Adipocyte (in vitro differentiated cells): ENCODE measurements around the gene RILP.

Source experiments
- DNase-seq: peaks from one replicate; pipeline ENCODE4 v3.0.0-alpha.2; 2015; ENCODE audit warnings: low read depth
- H3K27me3 ChIP-seq: replicated peaks from 2 replicates; pipeline ENCODE4 v1.7.0; 2013; ENCODE audit warnings: mild to moderate bottlenecking, low read length, moderate library complexity; ENCODE audit not compliant: control insufficient read depth, insufficient read depth
- H3K36me3 ChIP-seq: 2 replicates; pipeline ENCODE4 v1.7.0; 2013; ENCODE audit warnings: low read length, mild to moderate bottlenecking, moderate library complexity; ENCODE audit not compliant: control insufficient read depth, insufficient read depth, severe bottlenecking
- H3K4me1 ChIP-seq: 2 replicates; pipeline ENCODE4 v1.7.0; 2013; ENCODE audit warnings: mild to moderate bottlenecking, low read length, moderate library complexity; ENCODE audit not compliant: control insufficient read depth, insufficient read depth
- H3K4me3 ChIP-seq: 2 replicates; pipeline ENCODE4 v1.7.0; 2013; ENCODE audit warnings: mild to moderate bottlenecking, low read length, moderate library complexity
- H3K9ac ChIP-seq: 2 replicates; pipeline ENCODE4 v1.7.0; 2013; ENCODE audit warnings: mild to moderate bottlenecking, low read length, moderate library complexity
- H3K9me3 ChIP-seq: 2 replicates; pipeline ENCODE4 v1.7.0; 2013; ENCODE audit warnings: mild to moderate bottlenecking, low read length, moderate library complexity; ENCODE audit not compliant: control insufficient read depth

Gene RILP

GRCh38 chr17:1647802-1648171 lies 1.9 kb downstream of the RILP start:
- Histone ChIP-seq H3K36me3 (peaks cover 43% of the 10 kb centered on the region), H3K4me3 (peak overlapping the region; percentile 82), H3K9me3 (no peaks in the 10 kb centered on the region), H3K9ac (peak overlapping the region; percentile 84), H3K4me1 (peaks cover 29% of the 10 kb centered on the region), H3K27me3 (no peaks in the 10 kb centered on the region)
- no peak for DNase-seq

- Histone ChIP-seq H3K36me3 (peaks cover 28% of the 10 kb centered on the region), H3K4me3 (no peak overlapping the region), H3K9me3 (no peaks in the 10 kb centered on the region), H3K4me1 (peaks cover 29% of the 10 kb centered on the region), H3K9ac (no peak overlapping the region), H3K27me3 (no peaks in the 10 kb centered on the region)
- no peak for DNase-seq
These were observed 3.3 kb downstream of the RILP start for GRCh38 chr17:1646199-1646875.

GRCh38 chr17:1645207-1646171 lies 4.2 kb downstream of the RILP start, which contains the start of gene SCARF1:
TSS of gene SCARF1 (minus strand) at chr17:1645732. CDS start at chr17:1645697, 35 bp downstream.
- no peak within 1 kb of the TSS for H3K4me3 ChIP-seq
- no peaks in the 10 kb centered on the region for H3K9me3 ChIP-seq
- DNase-seq, result no peak
- H3K4me1 ChIP-seq, result peaks cover 25% of the 10 kb centered on the region
- H3K36me3 ChIP-seq, result peaks cover 20% of the 10 kb centered on the region
- H3K27me3 ChIP-seq, result no peaks in the 10 kb centered on the region
- no peak within 1 kb of the TSS for H3K9ac ChIP-seq

GRCh38 chr17:1644493-1645206 lies 5.0 kb downstream of the RILP start:
- H3K4me3 ChIP-seq, result no peak overlapping the region
- no peak overlapping the region for H3K9ac ChIP-seq
- no peaks in the 10 kb centered on the region for H3K9me3 ChIP-seq
- no peaks in the 10 kb centered on the region for H3K27me3 ChIP-seq
- peaks cover 18% of the 10 kb centered on the region for H3K4me1 ChIP-seq
- DNase-seq, result no peak
- peaks cover 16% of the 10 kb centered on the region for H3K36me3 ChIP-seq

GRCh38 chr17:1643999-1644492 lies 5.6 kb downstream of the RILP start:
- Histone ChIP-seq H3K27me3 (no peaks in the 10 kb centered on the region), H3K9me3 (no peaks in the 10 kb centered on the region), H3K9ac (no peak overlapping the region), H3K36me3 (peaks cover 16% of the 10 kb centered on the region), H3K4me3 (no peak overlapping the region), H3K4me1 (peaks cover 18% of the 10 kb centered on the region)
- DNase-seq, result no peak

- no peaks in the 10 kb centered on the region for H3K9me3 ChIP-seq
- H3K4me1 ChIP-seq, result peaks cover 17% of the 10 kb centered on the region
- H3K36me3 ChIP-seq, result peaks cover 16% of the 10 kb centered on the region
- no peaks in the 10 kb centered on the region for H3K27me3 ChIP-seq
- H3K9ac ChIP-seq, result peak overlapping the region; percentile 42
- peak overlapping the region; percentile 58 for H3K4me3 ChIP-seq
- peak; percentile 31 for DNase-seq
These were observed 6.2 kb downstream of the RILP start for GRCh38 chr17:1643293-1643998.

- Histone ChIP-seq H3K4me1 (peaks cover 6% of the 10 kb centered on the region), H3K27me3 (no peaks in the 10 kb centered on the region), H3K36me3 (peaks cover 5% of the 10 kb centered on the region), H3K9me3 (no peaks in the 10 kb centered on the region), H3K4me3 (no peak overlapping the region), H3K9ac (no peak overlapping the region)
- no peak for DNase-seq
These were observed 8.6 kb downstream of the RILP start for GRCh38 chr17:1641065-1641403.

GRCh38 chr17:1640329-1641064 lies 9.2 kb downstream of the RILP start:
- no peak for DNase-seq
- no peaks in the 10 kb centered on the region for H3K27me3 ChIP-seq
- H3K4me1 ChIP-seq, result peaks cover 6% of the 10 kb centered on the region
- peaks cover 3% of the 10 kb centered on the region for H3K36me3 ChIP-seq
- no peaks in the 10 kb centered on the region for H3K9me3 ChIP-seq
- H3K9ac ChIP-seq, result no peak overlapping the region
- H3K4me3 ChIP-seq, result no peak overlapping the region

GRCh38 chr17:1639549-1640180 lies 10.0 kb downstream of the RILP start:
- Histone ChIP-seq H3K36me3 (peaks cover 6% of the 10 kb centered on the region), H3K9ac (no peak overlapping the region), H3K9me3 (no peaks in the 10 kb centered on the region), H3K27me3 (no peaks in the 10 kb centered on the region), H3K4me1 (peaks cover 8% of the 10 kb centered on the region), H3K4me3 (no peak overlapping the region)
- no peak for DNase-seq
